GM18508 (cell line): Measurements from ENCODE around the gene PREX1.

Experiments
- ATAC-seq: cut with Tn5 transposase; IDR thresholded peaks from one replicate; pipeline ENCODE4 v1.9.1; 2021; ENCODE audit warnings: moderate number of reproducible peaks; ENCODE audit not compliant: insufficient read depth, unreplicated experiment

The PREX1 gene

GRCh38 chr20:48740292-48740649 is 87.5 kb downstream of the PREX1 start:
- ATAC-seq: no peak

- no peak for ATAC-seq
Measured at GRCh38 chr20:48739395-48740291, 88.2 kb downstream of the PREX1 start.

- ATAC-seq: no peak
Measured at GRCh38 chr20:48738399-48739304, 89.1 kb downstream of the PREX1 start.

GRCh38 chr20:48738094-48738398 is 89.8 kb downstream of the PREX1 start:
- ATAC-seq: no peak

- no peak for ATAC-seq
Measured at GRCh38 chr20:48737434-48738093, 90.2 kb downstream of the PREX1 start.

- ATAC-seq: no peak
Measured at GRCh38 chr20:48736636-48737035, 91.2 kb downstream of the PREX1 start.

- ATAC-seq: no peak
Measured at GRCh38 chr20:48736231-48736630, 91.6 kb downstream of the PREX1 start.

GRCh38 chr20:48735112-48735511 is 92.7 kb downstream of the PREX1 start:
- ATAC-seq: no peak

GRCh38 chr20:48734104-48734749 is 93.6 kb downstream of the PREX1 start:
- ATAC-seq: no peak

- ATAC-seq: no peak
Measured at GRCh38 chr20:48733296-48733790, 94.5 kb downstream of the PREX1 start.

GRCh38 chr20:48732081-48732829 is 95.5 kb downstream of the PREX1 start:
- no peak for ATAC-seq

GRCh38 chr20:48731536-48731935 is 96.3 kb downstream of the PREX1 start:
- ATAC-seq: no peak

- no peak for ATAC-seq
Measured at GRCh38 chr20:48730977-48731376, 96.8 kb downstream of the PREX1 start.

- ATAC-seq: no peak
Measured at GRCh38 chr20:48729538-48729937, 98.3 kb downstream of the PREX1 start.

- ATAC-seq: no peak
Measured at GRCh38 chr20:48728042-48728825, 99.6 kb downstream of the PREX1 start.

GRCh38 chr20:48727226-48727625 is 100.6 kb downstream of the PREX1 start:
- no peak for ATAC-seq

GRCh38 chr20:48725555-48725991 is 102.2 kb downstream of the PREX1 start:
- no peak for ATAC-seq

- ATAC-seq: no peak
Measured at GRCh38 chr20:48724891-48725554, 102.8 kb downstream of the PREX1 start.
